H1 (cell line): ENCODE results near the gene ANO9. TPM values are rescaled to one million over a fixed set of nuclear protein-coding genes. Genes with fewer than 3 reads are reported as not detected.

Experiments
- BACH1 ChIP-seq: IDR thresholded peaks from 2 replicates; pipeline ENCODE4 v1.6.1; 2012; ENCODE audit warnings: low read length, improper control_type of control experiment
- EP300 ChIP-seq, 2 experiments: IDR thresholded peaks; 1 replicate in 1 of 2; 2 replicates in 1 of 2; pipeline ENCODE4 v1.6.1; 2011 to 2012; ENCODE audit warnings: low read depth in 2 of 2, low read length in 2 of 2, mild to moderate bottlenecking in 2 of 2, borderline replicate concordance in 1 of 2, inconsistent platforms in 1 of 2, moderate library complexity in 1 of 2
- EZH2 ChIP-seq: fragments of 200-600 bp; sonication (generic); IDR thresholded peaks from 2 replicates; pipeline ENCODE4 v1.7.1; 2012; ENCODE audit warnings: low read depth, mild to moderate bottlenecking, moderate library complexity, low read length, inconsistent platforms; ENCODE audit not compliant: severe bottlenecking
- HDAC6 ChIP-seq: IDR thresholded peaks from one replicate; pipeline ENCODE4 v1.7.1; 2012; ENCODE audit warnings: low read depth, mild to moderate bottlenecking, inconsistent platforms, low read length, moderate library complexity
- RBBP5 ChIP-seq: IDR thresholded peaks from 2 replicates; pipeline ENCODE4 v1.7.1; 2012; ENCODE audit warnings: low read depth, mild to moderate bottlenecking, inconsistent platforms, low read length, moderate library complexity, borderline replicate concordance
- SIN3A ChIP-seq, 2 experiments: IDR thresholded peaks in 1 of 2; conservative IDR thresholded peaks in 1 of 2; 2 replicates each; pipeline ENCODE4 v1.6.1; 2011 to 2012; ENCODE audit warnings: low read length in 2 of 2, improper control_type of control experiment in 1 of 2, low read depth in 1 of 2, mild to moderate bottlenecking in 1 of 2
- YY1 ChIP-seq: IDR thresholded peaks from 2 replicates; pipeline ENCODE4 v1.6.1; 2011; ENCODE audit warnings: low read depth, mild to moderate bottlenecking, low read length
- polyA plus RNA-seq, 7 experiments: library from polyadenylated mRNA; depleted of rRNA in 3 of 7; stranded (reverse) in 5 of 7; unstranded in 2 of 7; fragments of >200 nt in 5 of 7; fragments of 200-250 nt in 2 of 7; gene quantifications; 1 replicate in 5 of 7; 2 replicates in 1 of 7; 4 replicates in 1 of 7; pipeline versions ENCODE4 v1.2.1 to v1.2.3, GENCODE V29; 2011 to 2013; ENCODE audit warnings: missing spikeins in 2 of 7, mixed read lengths in 2 of 7
- total RNA-seq: library from RNA; stranded (reverse); fragmentation: NEBNext Ultra II Directional; extraction: Animal tissue kit (Norgen Biotek cat#: 25700); gene quantifications from 2 replicates; pipeline ENCODE4 v1.2.1, GENCODE V29; 2021
- TF ChIP-seq, protein P1 (sequence below): fragments of 300-600 bp; sonication (generic); IDR thresholded peaks from 2 replicates; pipeline ENCODE4 v1.7.1; 2012; ENCODE audit warnings: low read length, moderate library complexity, mild to moderate bottlenecking, inconsistent platforms; ENCODE audit not compliant: insufficient replicate concordance
- TF ChIP-seq, protein P2 (sequence below): IDR thresholded peaks from 2 replicates; pipeline ENCODE4 v1.6.1; 2012; ENCODE audit warnings: inconsistent platforms

ANO9 gene
- total and polyA plus RNA-seq, 2 of the 8 experiments (the other 6 are each of a cell fraction or from before 2014, with no cell fraction given) = 20.0 to 20.7 TPM

DNA sequence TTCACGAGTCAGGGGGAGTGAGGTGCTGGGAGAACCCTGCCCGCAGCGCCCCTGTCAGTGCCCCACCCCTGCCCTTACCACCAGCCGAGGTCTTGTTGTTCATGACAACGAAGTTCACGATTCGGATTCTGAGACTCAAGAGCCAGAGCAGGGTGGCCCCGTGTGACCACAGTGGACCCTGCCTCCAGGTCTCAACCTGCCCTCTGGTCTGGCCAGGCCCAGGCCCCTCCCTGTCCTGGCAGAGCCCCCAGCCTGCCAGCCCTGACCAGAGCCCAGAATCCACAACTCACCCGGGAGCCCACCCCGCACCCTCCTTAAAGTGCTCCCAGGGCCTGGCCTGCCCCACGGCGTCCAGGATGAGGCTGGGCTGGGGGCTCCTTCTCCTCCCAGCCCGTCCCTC lies 9.9 kb downstream of the ANO9 start (continued):
- TF ChIP-seq, protein P1, sequence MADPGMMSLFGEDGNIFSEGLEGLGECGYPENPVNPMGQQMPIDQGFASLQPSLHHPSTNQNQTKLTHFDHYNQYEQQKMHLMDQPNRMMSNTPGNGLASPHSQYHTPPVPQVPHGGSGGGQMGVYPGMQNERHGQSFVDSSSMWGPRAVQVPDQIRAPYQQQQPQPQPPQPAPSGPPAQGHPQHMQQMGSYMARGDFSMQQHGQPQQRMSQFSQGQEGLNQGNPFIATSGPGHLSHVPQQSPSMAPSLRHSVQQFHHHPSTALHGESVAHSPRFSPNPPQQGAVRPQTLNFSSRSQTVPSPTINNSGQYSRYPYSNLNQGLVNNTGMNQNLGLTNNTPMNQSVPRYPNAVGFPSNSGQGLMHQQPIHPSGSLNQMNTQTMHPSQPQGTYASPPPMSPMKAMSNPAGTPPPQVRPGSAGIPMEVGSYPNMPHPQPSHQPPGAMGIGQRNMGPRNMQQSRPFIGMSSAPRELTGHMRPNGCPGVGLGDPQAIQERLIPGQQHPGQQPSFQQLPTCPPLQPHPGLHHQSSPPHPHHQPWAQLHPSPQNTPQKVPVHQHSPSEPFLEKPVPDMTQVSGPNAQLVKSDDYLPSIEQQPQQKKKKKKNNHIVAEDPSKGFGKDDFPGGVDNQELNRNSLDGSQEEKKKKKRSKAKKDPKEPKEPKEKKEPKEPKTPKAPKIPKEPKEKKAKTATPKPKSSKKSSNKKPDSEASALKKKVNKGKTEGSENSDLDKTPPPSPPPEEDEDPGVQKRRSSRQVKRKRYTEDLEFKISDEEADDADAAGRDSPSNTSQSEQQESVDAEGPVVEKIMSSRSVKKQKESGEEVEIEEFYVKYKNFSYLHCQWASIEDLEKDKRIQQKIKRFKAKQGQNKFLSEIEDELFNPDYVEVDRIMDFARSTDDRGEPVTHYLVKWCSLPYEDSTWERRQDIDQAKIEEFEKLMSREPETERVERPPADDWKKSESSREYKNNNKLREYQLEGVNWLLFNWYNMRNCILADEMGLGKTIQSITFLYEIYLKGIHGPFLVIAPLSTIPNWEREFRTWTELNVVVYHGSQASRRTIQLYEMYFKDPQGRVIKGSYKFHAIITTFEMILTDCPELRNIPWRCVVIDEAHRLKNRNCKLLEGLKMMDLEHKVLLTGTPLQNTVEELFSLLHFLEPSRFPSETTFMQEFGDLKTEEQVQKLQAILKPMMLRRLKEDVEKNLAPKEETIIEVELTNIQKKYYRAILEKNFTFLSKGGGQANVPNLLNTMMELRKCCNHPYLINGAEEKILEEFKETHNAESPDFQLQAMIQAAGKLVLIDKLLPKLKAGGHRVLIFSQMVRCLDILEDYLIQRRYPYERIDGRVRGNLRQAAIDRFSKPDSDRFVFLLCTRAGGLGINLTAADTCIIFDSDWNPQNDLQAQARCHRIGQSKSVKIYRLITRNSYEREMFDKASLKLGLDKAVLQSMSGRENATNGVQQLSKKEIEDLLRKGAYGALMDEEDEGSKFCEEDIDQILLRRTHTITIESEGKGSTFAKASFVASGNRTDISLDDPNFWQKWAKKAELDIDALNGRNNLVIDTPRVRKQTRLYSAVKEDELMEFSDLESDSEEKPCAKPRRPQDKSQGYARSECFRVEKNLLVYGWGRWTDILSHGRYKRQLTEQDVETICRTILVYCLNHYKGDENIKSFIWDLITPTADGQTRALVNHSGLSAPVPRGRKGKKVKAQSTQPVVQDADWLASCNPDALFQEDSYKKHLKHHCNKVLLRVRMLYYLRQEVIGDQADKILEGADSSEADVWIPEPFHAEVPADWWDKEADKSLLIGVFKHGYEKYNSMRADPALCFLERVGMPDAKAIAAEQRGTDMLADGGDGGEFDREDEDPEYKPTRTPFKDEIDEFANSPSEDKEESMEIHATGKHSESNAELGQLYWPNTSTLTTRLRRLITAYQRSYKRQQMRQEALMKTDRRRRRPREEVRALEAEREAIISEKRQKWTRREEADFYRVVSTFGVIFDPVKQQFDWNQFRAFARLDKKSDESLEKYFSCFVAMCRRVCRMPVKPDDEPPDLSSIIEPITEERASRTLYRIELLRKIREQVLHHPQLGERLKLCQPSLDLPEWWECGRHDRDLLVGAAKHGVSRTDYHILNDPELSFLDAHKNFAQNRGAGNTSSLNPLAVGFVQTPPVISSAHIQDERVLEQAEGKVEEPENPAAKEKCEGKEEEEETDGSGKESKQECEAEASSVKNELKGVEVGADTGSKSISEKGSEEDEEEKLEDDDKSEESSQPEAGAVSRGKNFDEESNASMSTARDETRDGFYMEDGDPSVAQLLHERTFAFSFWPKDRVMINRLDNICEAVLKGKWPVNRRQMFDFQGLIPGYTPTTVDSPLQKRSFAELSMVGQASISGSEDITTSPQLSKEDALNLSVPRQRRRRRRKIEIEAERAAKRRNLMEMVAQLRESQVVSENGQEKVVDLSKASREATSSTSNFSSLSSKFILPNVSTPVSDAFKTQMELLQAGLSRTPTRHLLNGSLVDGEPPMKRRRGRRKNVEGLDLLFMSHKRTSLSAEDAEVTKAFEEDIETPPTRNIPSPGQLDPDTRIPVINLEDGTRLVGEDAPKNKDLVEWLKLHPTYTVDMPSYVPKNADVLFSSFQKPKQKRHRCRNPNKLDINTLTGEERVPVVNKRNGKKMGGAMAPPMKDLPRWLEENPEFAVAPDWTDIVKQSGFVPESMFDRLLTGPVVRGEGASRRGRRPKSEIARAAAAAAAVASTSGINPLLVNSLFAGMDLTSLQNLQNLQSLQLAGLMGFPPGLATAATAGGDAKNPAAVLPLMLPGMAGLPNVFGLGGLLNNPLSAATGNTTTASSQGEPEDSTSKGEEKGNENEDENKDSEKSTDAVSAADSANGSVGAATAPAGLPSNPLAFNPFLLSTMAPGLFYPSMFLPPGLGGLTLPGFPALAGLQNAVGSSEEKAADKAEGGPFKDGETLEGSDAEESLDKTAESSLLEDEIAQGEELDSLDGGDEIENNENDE = no peak
- TF ChIP-seq BACH1 = no peak
- TF ChIP-seq, protein P2, sequence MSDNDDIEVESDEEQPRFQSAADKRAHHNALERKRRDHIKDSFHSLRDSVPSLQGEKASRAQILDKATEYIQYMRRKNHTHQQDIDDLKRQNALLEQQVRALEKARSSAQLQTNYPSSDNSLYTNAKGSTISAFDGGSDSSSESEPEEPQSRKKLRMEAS = no peak
- TF ChIP-seq EZH2 = no peak
- no peak for TF ChIP-seq YY1
- TF ChIP-seq RBBP5 = no peak
- TF ChIP-seq SIN3A (conservative IDR thresholded peaks at IDR 0.05 in 1 of 2, IDR thresholded peaks at IDR 0.05 in 1 of 2; ENCODE audit: low read depth in 1 of 2, low read length in 2 of 2) = no peak
- TF ChIP-seq HDAC6 = no peak
- TF ChIP-seq EP300 (IDR thresholded peaks at IDR 0.05; ENCODE audit: borderline replicate concordance in 1 of 2, low read depth in 2 of 2, low read length in 2 of 2) = no peak
